Common myeloid progenitor, CD34-positive (primary cell): ENCODE results near the gene C9orf78.
"Not testable (repeated sequence)": the region's sequence is repeated elsewhere in the genome, so short reads cannot be mapped to it uniquely, and the experiment has no call there.

ENCODE experiments used
- CTCF ChIA-PET: fragments of 350-600 bp; sonication (Branson Sonifier 250); formaldehyde crosslinking; loops from one replicate; lab custom pipeline; 2021; ENCODE audit warnings: antibody characterized with exemption; lab: Charles Lee
- POLR2A ChIA-PET: fragments of 350-600 bp; sonication (Branson Sonifier 250); formaldehyde crosslinking; loops from one replicate; lab custom pipeline; 2021; ENCODE audit warnings: antibody characterized with exemption; lab: Charles Lee
- DNase-seq, 3 donors: peaks; one replicate each; pipeline versions ENCODE4 v3.0.0 to v3.0.0-alpha.2; 2013
- H3K27ac ChIP-seq, 2 experiments: 1 replicate in 1 of 2; 2 replicates in 1 of 2; pipeline ENCODE4 v1.7.0; 2013; ENCODE audit warnings: inconsistent platforms in 2 of 2, low read length in 2 of 2, mild to moderate bottlenecking in 2 of 2, low read depth in 1 of 2, moderate library complexity in 1 of 2; ENCODE audit not compliant: severe bottlenecking in 2 of 2, insufficient read depth in 1 of 2, poor library complexity in 1 of 2
- H3K27me3 ChIP-seq, 5 experiments: replicated peaks in 2 of 5; 1 replicate in 3 of 5; 2 replicates in 2 of 5; pipeline versions ENCODE4 v1.6.1 to v1.7.0; 2013; ENCODE audit warnings: low read length in 4 of 5, mild to moderate bottlenecking in 2 of 5, moderate library complexity in 2 of 5, inconsistent platforms in 1 of 5; ENCODE audit not compliant: insufficient read depth in 5 of 5, control insufficient read depth in 4 of 5
- H3K36me3 ChIP-seq, 4 experiments: 1 replicate in 2 of 4; 2 replicates in 2 of 4; pipeline versions ENCODE4 v1.6.1 to v1.7.0; 2013; ENCODE audit warnings: low read length in 3 of 4, control low read depth in 1 of 4, mild to moderate bottlenecking in 1 of 4; ENCODE audit not compliant: control insufficient read depth in 4 of 4, insufficient read depth in 4 of 4
- H3K4me1 ChIP-seq, 4 experiments: 1 replicate in 3 of 4; 2 replicates in 1 of 4; pipeline versions ENCODE4 v1.6.1 to v1.7.1; 2013; ENCODE audit warnings: low read length in 3 of 4, mild to moderate bottlenecking in 3 of 4, control low read depth in 1 of 4, inconsistent platforms in 1 of 4, moderate library complexity in 1 of 4; ENCODE audit not compliant: control insufficient read depth in 4 of 4, insufficient read depth in 4 of 4; ENCODE audit errors: control extremely low read depth in 1 of 4
- H3K4me3 ChIP-seq, 7 experiments: 1 replicate in 4 of 7; 2 replicates in 3 of 7; pipeline versions ENCODE4 v1.5.1 to v1.7.0; 2013; ENCODE audit warnings: mild to moderate bottlenecking in 7 of 7, low read length in 6 of 7, moderate library complexity in 6 of 7, inconsistent platforms in 2 of 7, low read depth in 2 of 7, control low read depth in 1 of 7; ENCODE audit not compliant: insufficient read depth in 4 of 7, control insufficient read depth in 1 of 7; ENCODE audit errors: extremely low read depth in 1 of 7
- H3K9me3 ChIP-seq, 5 experiments: 1 replicate in 4 of 5; 2 replicates in 1 of 5; pipeline versions ENCODE4 v1.6.1 to v1.7.1; 2013; ENCODE audit warnings: low read length in 4 of 5, mild to moderate bottlenecking in 2 of 5, inconsistent platforms in 1 of 5, low read depth in 1 of 5, moderate library complexity in 1 of 5; ENCODE audit not compliant: control insufficient read depth in 4 of 5, insufficient read depth in 2 of 5; ENCODE audit errors: control extremely low read depth in 1 of 5
- WGBS: methylation state at CpG from one replicate; pipeline ENCODE4 v1.1.5; 2013; ENCODE audit not compliant: insufficient coverage; 5-methylcytosine and 5-hydroxymethylcytosine counted together

C9orf78 gene

DNA sequence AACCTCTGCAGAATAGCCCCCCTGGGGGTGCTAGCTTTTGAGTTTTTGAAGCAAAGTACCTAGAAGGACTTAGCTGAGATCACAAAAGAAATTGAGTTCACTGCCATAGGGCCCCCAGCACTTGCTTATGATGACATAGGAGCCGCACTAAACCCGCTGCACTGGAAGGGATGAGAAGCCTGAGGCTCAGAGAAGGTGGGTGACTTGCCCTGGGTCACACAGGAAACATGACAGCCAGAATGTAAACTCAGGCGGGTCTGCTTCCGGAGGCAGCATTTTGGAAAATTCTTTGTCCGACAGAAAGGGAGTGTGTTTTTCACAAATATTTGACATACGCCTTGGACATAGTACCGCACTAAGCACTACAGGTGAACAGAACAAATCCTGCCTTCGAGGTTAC lies 40.5 kb downstream of the C9orf78 start:
- peaks cover 0 to 7% (median 4%) of the 10 kb centered on the region in 4 experiments for H3K4me1 ChIP-seq
- H3K4me3 ChIP-seq, result no peak overlapping the region
- WGBS, result 96% methylated on average over 8 of the region's 8 CpGs
- H3K27me3 ChIP-seq, result no peaks in the 10 kb centered on the region
- H3K27ac ChIP-seq, result no peak overlapping the region
- POLR2A ChIA-PET, result no interaction called here
- CTCF ChIA-PET, result interaction anchor here (1.4 to 2.4 kb wide), 2 partner anchors 13 to 67 kb away, joined by 4 to 6 read pairs; no protein-coding TSS in a partner anchor
- no peak for DNase-seq
- no peaks in the 10 kb centered on the region for H3K9me3 ChIP-seq
- no peaks in the 10 kb centered on the region for H3K36me3 ChIP-seq

- H3K4me3 ChIP-seq, result no peak overlapping the region
- H3K9me3 ChIP-seq, result no peaks in the 10 kb centered on the region
- 100% methylated on average over 9 of the region's 10 CpGs for WGBS
- H3K4me1 ChIP-seq, result peaks cover 0 to 8% (median 4%) of the 10 kb centered on the region in 4 experiments
- no peak overlapping the region for H3K27ac ChIP-seq
- no peaks in the 10 kb centered on the region for H3K36me3 ChIP-seq
- no peak for DNase-seq
- peaks cover 0 to 9% (median 0%) of the 10 kb centered on the region in 5 experiments for H3K27me3 ChIP-seq
- POLR2A ChIA-PET, result no interaction called here
- CTCF ChIA-PET, result interaction anchor here (0.6 to 8.5 kb wide), 12 partner anchors 9 to 166 kb away, joined by 3 to 155 read pairs (median 4); no protein-coding TSS in a partner anchor
Measured at GRCh38 chr9:129786481-129786880, 48.6 kb downstream of the C9orf78 start.

DNA sequence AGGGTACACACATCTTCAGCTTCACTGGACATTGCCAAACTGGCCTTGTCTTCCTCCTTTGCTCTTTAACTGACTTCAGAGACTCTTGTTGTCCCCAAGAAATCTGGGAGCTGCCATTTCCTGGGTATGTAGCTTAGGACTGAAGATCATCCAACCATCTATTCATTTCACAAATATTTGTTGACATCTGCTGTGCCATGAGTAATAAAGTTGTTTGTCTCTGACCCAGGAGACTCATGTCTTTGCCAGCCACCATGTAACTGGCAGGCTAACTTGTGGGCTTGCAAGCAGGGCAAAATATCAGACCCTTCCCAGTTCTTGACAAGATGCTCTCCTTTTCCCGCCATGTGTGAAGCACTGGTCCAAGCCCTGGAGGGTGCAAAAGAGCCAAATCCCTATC lies 49.2 kb downstream of the C9orf78 start:
- no peaks in the 10 kb centered on the region for H3K36me3 ChIP-seq
- peaks cover 0 to 9% (median 0%) of the 10 kb centered on the region in 5 experiments for H3K27me3 ChIP-seq
- ChIA-PET CTCF (interaction anchor here (0.8 to 8.5 kb wide), 14 partner anchors 10 to 166 kb away, joined by 3 to 155 read pairs (median 3); partner anchors contain the start of gene NTMT1), POLR2A (no interaction called here)
- no peaks in the 10 kb centered on the region for H3K9me3 ChIP-seq
- no CpG with 5 or more reads among the region's 1 CpG for WGBS
- H3K4me1 ChIP-seq, result peaks cover 0 to 8% (median 4%) of the 10 kb centered on the region in 4 experiments
- no peak for DNase-seq
- no peak overlapping the region for H3K27ac ChIP-seq
- no peak overlapping the region for H3K4me3 ChIP-seq

DNA sequence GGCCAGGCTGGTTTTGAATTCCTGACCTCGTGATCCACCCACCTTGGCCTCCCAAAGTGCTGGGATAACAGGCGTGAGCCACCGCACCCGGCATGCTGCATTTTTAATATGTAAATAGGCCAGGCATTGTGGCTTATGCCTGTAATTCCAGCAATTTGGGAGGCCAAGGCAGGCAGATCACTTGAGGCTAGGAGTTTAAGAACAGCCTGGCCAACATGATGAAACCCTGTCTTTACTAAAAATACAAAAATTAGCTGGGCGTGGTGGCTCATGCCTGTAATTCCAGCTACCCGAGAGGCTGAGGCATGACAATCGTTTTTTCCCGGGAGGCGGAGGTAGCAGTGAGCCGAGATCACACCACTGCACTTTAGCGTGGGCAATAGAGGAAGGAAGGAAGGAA lies 50.1 kb downstream of the C9orf78 start:
- H3K27me3 ChIP-seq, result peaks cover 0 to 13% (median 0%) of the 10 kb centered on the region in 5 experiments
- CTCF ChIA-PET, result interaction anchor here (0.9 to 8.5 kb wide), 8 partner anchors 17 to 159 kb away, joined by 3 to 155 read pairs (median 3); partner anchors contain the start of gene NTMT1
- H3K27ac ChIP-seq, H3K4me1 ChIP-seq, H3K36me3 ChIP-seq, H3K9me3 ChIP-seq, POLR2A ChIA-PET, DNase-seq, H3K4me3 ChIP-seq: not testable (repeated sequence)
- 83% methylated on average over 10 of the region's 11 CpGs for WGBS

- WGBS, result 32% methylated on average over 11 of the region's 14 CpGs
- Histone ChIP-seq H3K4me1 (no peaks in the 10 kb centered on the region), H3K4me3 (no peak overlapping the region), H3K27me3 (peaks cover 0 to 13% (median 0%) of the 10 kb centered on the region in 5 experiments), H3K36me3 (no peaks in the 10 kb centered on the region), H3K9me3 (no peaks in the 10 kb centered on the region), H3K27ac (no peak overlapping the region)
- POLR2A ChIA-PET, result interaction anchor here (0.7 kb wide), 1 partner anchor 19 kb away, joined by 6 read pairs; no protein-coding TSS in a partner anchor
- CTCF ChIA-PET, result interaction anchor here (0.6 to 8.5 kb wide), 18 partner anchors 9 to 647 kb away, joined by 3 to 155 read pairs (median 3); partner anchors contain the start of gene ASB6
- peak; percentile 75 to 89 (median 81) for DNase-seq
Measured at GRCh38 chr9:129783516-129784361, 51.3 kb downstream of the C9orf78 start.

- CTCF ChIA-PET, result interaction anchor here (0.9 to 8.5 kb wide), 14 partner anchors 9 to 638 kb away, joined by 3 to 155 read pairs (median 4); no protein-coding TSS in a partner anchor
- 100% methylated on average over 4 of the region's 5 CpGs for WGBS
- POLR2A ChIA-PET, result no interaction called here
Measured at GRCh38 chr9:129781981-129782380, 53.1 kb downstream of the C9orf78 start.

More at GRCh38 chr9:129781981-129782380, 53.1 kb downstream of the C9orf78 start:
- Histone ChIP-seq H3K4me3 (no peak overlapping the region), H3K27me3 (peaks cover 0 to 8% (median 0%) of the 10 kb centered on the region in 5 experiments), H3K4me1 (peaks cover 7 to 16% (median 13%) of the 10 kb centered on the region in 4 experiments), H3K27ac (no peak overlapping the region), H3K9me3 (no peaks in the 10 kb centered on the region), H3K36me3 (no peaks in the 10 kb centered on the region)
- no peak for DNase-seq
